ENCODE measurements around the gene TTC1. TPM values are rescaled to one million over a fixed set of nuclear protein-coding genes. Genes with fewer than 3 reads are reported as not detected.

The TTC1 gene
- polyA plus RNA-seq, 1 of the 3 experiments (the other 2 are of a cell fraction) = 37.0 TPM

GRCh38 chr5:159971038-159971437 is 37.9 kb upstream of the TTC1 start:
- Histone ChIP-seq H3K9me2 (no peaks in the 10 kb centered on the region), H3K27me3 (ENCODE audit: insufficient read depth) (no peaks in the 10 kb centered on the region), H3F3A (replicated peaks; ENCODE audit: insufficient read depth) (peaks cover 28% of the 10 kb centered on the region), H3K9ac (no peak overlapping the region), H3K4me1 (ENCODE audit: control insufficient read depth in 1 of 2, insufficient read depth in 2 of 2, low read depth in 1 of 2, low read length in 1 of 2) (peaks cover 0 to 19% of the 10 kb centered on the region in 2 experiments; a peak in 3 of 4 replicates), H3K9me3 (no peaks in the 10 kb centered on the region), H3K79me2 (ENCODE audit: insufficient read depth) (no peaks in the 10 kb centered on the region), H4K20me1 (ENCODE audit: insufficient read depth) (no peaks in the 10 kb centered on the region), H3K36me3 (replicated peaks in 1 of 2; ENCODE audit: control insufficient read depth in 1 of 2, insufficient read depth in 2 of 2, low read length in 1 of 2) (no peaks in the 10 kb centered on the region), H3K4me3 (ENCODE audit: low read depth in 2 of 2, low read length in 1 of 2) (no peak overlapping the region), H3K4me2 (no peak overlapping the region), H3K27ac (ENCODE audit: low read depth in 2 of 2, low read length in 1 of 2) (peak overlapping the region in 1 of 2 experiments; percentile 38; a peak in 2 of 4 replicates), H2AFZ (ENCODE audit: low read depth) (no peak overlapping the region)
- ChIA-PET CTCF (no interaction called here), POLR2A (no interaction called here)
- no peak for DNase-seq
- WGBS (ENCODE audit: low lambda C conversion rate) = 58% methylated on average over 4 of the region's 4 CpGs
- peak; percentile 43; the same call in 1 of the 2 replicates for TF ChIP-seq FOSL2 (IDR thresholded peaks at IDR 0.05; ENCODE audit: borderline replicate concordance, low read depth)
- TF ChIP-seq JUND (IDR thresholded peaks at IDR 0.05) = peak; percentile 50; the same call in 1 of the 2 replicates
- TF ChIP-seq EP300 (IDR thresholded peaks at IDR 0.05; ENCODE audit: borderline replicate concordance in 1 of 2, low read depth in 1 of 2, low read length in 1 of 2) = 0 out of 4 replicates have a peak, but pooled peaks of 1 of the 2 experiments have one; percentile 9
- TF ChIP-seq, protein P1, sequence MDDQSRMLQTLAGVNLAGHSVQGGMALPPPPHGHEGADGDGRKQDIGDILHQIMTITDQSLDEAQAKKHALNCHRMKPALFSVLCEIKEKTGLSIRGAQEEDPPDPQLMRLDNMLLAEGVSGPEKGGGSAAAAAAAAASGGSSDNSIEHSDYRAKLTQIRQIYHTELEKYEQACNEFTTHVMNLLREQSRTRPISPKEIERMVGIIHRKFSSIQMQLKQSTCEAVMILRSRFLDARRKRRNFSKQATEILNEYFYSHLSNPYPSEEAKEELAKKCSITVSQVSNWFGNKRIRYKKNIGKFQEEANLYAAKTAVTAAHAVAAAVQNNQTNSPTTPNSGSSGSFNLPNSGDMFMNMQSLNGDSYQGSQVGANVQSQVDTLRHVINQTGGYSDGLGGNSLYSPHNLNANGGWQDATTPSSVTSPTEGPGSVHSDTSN (IDR thresholded peaks at IDR 0.05) = no peak

GRCh38 chr5:159971514-159971913 is 37.4 kb upstream of the TTC1 start:
- POLR2A ChIA-PET = no interaction called here
- Histone ChIP-seq H3K4me3 (ENCODE audit: low read depth in 2 of 2, low read length in 1 of 2) (no peak overlapping the region), H3K79me2 (ENCODE audit: insufficient read depth) (no peaks in the 10 kb centered on the region), H3K9me2 (no peaks in the 10 kb centered on the region), H3F3A (replicated peaks; ENCODE audit: insufficient read depth) (peaks cover 30% of the 10 kb centered on the region), H2AFZ (ENCODE audit: low read depth) (no peak overlapping the region), H3K27ac (ENCODE audit: low read depth in 2 of 2, low read length in 1 of 2) (peak overlapping the region in 1 of 2 experiments; percentile 38; a peak in 1 of 4 replicates), H3K36me3 (replicated peaks in 1 of 2; ENCODE audit: control insufficient read depth in 1 of 2, insufficient read depth in 2 of 2, low read length in 1 of 2) (no peaks in the 10 kb centered on the region), H3K4me1 (ENCODE audit: control insufficient read depth in 1 of 2, insufficient read depth in 2 of 2, low read depth in 1 of 2, low read length in 1 of 2) (peaks cover 0 to 21% of the 10 kb centered on the region in 2 experiments; a peak in 3 of 4 replicates), H4K20me1 (ENCODE audit: insufficient read depth) (no peaks in the 10 kb centered on the region), H3K9me3 (no peaks in the 10 kb centered on the region), H3K27me3 (ENCODE audit: insufficient read depth) (no peaks in the 10 kb centered on the region), H3K9ac (no peak overlapping the region), H3K4me2 (no peak overlapping the region)
- TF ChIP-seq RCOR1 (IDR thresholded peaks at IDR 0.05; ENCODE audit: low read length) = no peak
- TF ChIP-seq JUND (IDR thresholded peaks at IDR 0.05) = no peak
- no peak for TF ChIP-seq RAD21 (IDR thresholded peaks at IDR 0.05; ENCODE audit: low read length)
- TF ChIP-seq YY1 (IDR thresholded peaks at IDR 0.05; ENCODE audit: low read depth) = no peak
- no peak for TF ChIP-seq MEF2A (IDR thresholded peaks at IDR 0.05; ENCODE audit: borderline replicate concordance, low read depth)
- TF ChIP-seq MXI1 (IDR thresholded peaks at IDR 0.05; ENCODE audit: low read depth, low read length) = no peak
- TF ChIP-seq, protein P2, sequence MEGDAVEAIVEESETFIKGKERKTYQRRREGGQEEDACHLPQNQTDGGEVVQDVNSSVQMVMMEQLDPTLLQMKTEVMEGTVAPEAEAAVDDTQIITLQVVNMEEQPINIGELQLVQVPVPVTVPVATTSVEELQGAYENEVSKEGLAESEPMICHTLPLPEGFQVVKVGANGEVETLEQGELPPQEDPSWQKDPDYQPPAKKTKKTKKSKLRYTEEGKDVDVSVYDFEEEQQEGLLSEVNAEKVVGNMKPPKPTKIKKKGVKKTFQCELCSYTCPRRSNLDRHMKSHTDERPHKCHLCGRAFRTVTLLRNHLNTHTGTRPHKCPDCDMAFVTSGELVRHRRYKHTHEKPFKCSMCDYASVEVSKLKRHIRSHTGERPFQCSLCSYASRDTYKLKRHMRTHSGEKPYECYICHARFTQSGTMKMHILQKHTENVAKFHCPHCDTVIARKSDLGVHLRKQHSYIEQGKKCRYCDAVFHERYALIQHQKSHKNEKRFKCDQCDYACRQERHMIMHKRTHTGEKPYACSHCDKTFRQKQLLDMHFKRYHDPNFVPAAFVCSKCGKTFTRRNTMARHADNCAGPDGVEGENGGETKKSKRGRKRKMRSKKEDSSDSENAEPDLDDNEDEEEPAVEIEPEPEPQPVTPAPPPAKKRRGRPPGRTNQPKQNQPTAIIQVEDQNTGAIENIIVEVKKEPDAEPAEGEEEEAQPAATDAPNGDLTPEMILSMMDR (IDR thresholded peaks at IDR 0.05) = no peak
- CTCF ChIA-PET = interaction anchor here (1.9 kb wide), 1 partner anchor 16 kb away, joined by 8 read pairs; no protein-coding TSS in a partner anchor
- WGBS (ENCODE audit: low lambda C conversion rate) = 86% methylated on average over 9 of the region's 11 CpGs
- DNase-seq = no peak

All from SK-N-SH (cell line).